ENCODE data around the gene IRF6. TPM values are rescaled to one million over a fixed set of nuclear protein-coding genes. Genes with fewer than 3 reads are reported as not detected.

The IRF6 gene
- total RNA-seq, 1 donor from 2014 or later, result 0.42 TPM

DNA sequence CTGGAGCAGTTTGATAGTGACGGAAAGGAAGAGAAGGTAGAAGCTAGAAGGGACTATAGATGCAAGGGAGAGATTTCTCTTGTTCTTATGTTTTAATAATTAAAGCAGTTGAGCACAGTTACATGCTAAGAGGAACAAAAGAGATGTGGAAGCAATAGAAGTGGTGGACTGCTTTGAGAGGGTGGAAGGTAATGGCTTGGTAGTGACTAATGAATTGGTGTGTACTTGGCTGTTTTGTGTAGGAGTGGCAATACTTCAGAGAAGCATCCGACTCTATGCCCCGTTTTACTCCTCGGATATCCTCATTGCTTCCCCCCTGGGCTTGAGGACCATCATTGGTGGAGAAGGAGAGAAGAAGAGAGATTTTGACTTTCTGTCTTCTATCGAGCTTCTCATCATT lies 34.7 kb upstream of the IRF6 start:
- Mint-ChIP-seq H3K4me1 (no peaks in the 10 kb centered on the region), H3K4me3 (no peak overlapping the region), H3K9me3 (no peaks in the 10 kb centered on the region), H3K36me3 (ENCODE audit: low read depth) (peaks cover 96% of the 10 kb centered on the region), H3K27ac (no peak overlapping the region), H3K27me3 (no peaks in the 10 kb centered on the region)
- intact Hi-C loops (cut with micrococcal nuclease), result no loop called here
- ChIA-PET CTCF (no interaction called here), POLR2A (no interaction called here)
- TF ChIP-seq, protein P1, sequence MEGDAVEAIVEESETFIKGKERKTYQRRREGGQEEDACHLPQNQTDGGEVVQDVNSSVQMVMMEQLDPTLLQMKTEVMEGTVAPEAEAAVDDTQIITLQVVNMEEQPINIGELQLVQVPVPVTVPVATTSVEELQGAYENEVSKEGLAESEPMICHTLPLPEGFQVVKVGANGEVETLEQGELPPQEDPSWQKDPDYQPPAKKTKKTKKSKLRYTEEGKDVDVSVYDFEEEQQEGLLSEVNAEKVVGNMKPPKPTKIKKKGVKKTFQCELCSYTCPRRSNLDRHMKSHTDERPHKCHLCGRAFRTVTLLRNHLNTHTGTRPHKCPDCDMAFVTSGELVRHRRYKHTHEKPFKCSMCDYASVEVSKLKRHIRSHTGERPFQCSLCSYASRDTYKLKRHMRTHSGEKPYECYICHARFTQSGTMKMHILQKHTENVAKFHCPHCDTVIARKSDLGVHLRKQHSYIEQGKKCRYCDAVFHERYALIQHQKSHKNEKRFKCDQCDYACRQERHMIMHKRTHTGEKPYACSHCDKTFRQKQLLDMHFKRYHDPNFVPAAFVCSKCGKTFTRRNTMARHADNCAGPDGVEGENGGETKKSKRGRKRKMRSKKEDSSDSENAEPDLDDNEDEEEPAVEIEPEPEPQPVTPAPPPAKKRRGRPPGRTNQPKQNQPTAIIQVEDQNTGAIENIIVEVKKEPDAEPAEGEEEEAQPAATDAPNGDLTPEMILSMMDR (IDR thresholded peaks at IDR 0.05), result no peak
- ATAC-seq (ENCODE audit: low read depth), result no peak
- DNase-seq, result no peak

DNA sequence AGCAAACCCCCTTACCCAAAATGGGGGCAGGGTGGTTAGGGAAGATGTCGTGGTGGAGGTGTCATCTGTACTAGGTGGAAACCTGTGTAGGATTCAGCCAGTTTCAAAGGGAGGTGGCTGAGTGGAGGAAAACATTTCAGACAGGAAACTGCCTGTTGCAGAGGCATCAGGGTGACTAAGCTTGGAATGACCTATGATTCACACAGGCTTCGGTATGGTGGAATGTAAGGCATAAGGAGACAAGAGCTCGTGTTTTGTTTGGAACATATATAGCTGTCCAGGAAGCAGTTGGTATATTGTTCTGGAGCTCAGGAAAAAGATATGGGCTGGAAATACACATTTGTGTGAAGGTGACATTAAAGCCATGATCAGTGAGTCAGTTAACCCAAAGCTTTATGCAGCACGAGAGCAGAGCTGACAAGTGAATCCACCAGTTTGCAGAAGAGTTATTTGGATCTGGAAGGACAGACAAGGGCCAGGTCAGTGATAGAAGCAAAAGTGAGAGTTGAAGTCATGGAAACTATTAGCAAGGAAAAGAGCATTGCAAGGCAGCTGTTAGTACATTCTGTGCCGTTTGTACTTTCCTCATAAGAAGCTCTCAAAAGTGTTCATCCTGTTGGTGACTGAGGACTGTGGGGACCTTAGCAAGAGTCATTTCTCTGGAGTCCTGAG lies 34.1 kb upstream of the IRF6 start:
- no peak overlapping the region for H3K4me3 Mint-ChIP-seq

DNA sequence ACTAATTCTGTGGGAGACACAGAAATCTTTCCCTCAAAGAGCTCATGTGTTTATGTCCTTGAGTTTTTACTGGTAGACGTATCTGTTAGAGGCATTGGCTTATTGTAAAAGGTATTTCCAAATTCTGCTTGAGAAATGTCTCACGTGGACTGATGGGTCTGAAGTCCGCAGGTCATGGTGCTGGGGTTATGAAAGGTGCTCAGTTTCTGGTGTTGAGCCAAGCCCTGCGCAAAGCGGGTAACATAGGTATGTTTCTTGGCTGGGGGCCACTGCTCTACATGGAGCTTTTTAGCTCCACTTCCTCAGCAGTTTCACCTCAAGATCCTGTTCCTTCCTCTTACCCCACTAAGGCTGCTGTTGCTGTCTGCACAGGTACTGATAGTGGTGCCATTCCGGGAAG lies 32.6 kb upstream of the IRF6 start:
- ChIA-PET POLR2A (no interaction called here), CTCF (interaction anchor here (2.4 kb wide), 1 partner anchor 11 kb away, joined by 8 read pairs; the partner anchor contains the start of gene UTP25)
- H3K9me3 Mint-ChIP-seq, result no peaks in the 10 kb centered on the region
- H3K27me3 Mint-ChIP-seq, result no peaks in the 10 kb centered on the region
- H3K4me3 Mint-ChIP-seq, result no peak overlapping the region
- H3K4me1 Mint-ChIP-seq, result peaks cover 2% of the 10 kb centered on the region
- DNase-seq, result no peak
- no peak for ATAC-seq (ENCODE audit: low read depth)
- H3K36me3 Mint-ChIP-seq (ENCODE audit: low read depth), result peaks cover 98% of the 10 kb centered on the region
- intact Hi-C loops (cut with micrococcal nuclease), result no loop called here
- TF ChIP-seq, protein P1 (IDR thresholded peaks at IDR 0.05), result no peak
- H3K27ac Mint-ChIP-seq, result no peak overlapping the region

More for the DNA sequence above, 34.1 kb upstream of the IRF6 start:
- Mint-ChIP-seq H3K27me3 (no peaks in the 10 kb centered on the region), H3K27ac (no peak overlapping the region), H3K4me1 (no peaks in the 10 kb centered on the region), H3K36me3 (ENCODE audit: low read depth) (peaks cover 96% of the 10 kb centered on the region), H3K9me3 (no peaks in the 10 kb centered on the region)
- intact Hi-C loops (cut with micrococcal nuclease), result no loop called here
- no peak for DNase-seq
- ATAC-seq (ENCODE audit: low read depth), result no peak
- ChIA-PET POLR2A (no interaction called here), CTCF (no interaction called here)
- TF ChIP-seq, protein P1 (IDR thresholded peaks at IDR 0.05), result no peak

DNA sequence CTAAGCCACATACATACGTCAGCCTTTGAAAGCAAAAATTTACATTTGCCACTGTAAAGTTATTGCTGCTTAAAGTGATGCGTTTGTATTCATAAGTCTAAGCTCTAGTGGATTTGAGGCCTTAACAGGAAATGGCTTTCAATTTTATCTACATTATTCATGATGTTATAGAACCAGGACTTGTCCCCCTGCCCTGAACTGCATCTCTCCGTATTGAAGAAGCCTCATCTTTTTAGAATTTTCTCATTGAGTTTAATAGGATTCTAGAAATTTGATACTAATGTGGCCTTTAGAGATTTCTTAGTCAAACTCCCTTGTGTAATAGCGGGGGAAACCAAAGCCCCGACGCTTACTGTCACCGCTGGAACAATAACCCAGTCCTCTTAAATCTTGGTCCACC lies 31.7 kb upstream of the IRF6 start:
- ATAC-seq (ENCODE audit: low read depth), result no peak
- Mint-ChIP-seq H3K36me3 (ENCODE audit: low read depth) (peaks cover 98% of the 10 kb centered on the region), H3K27me3 (no peaks in the 10 kb centered on the region), H3K4me1 (peaks cover 2% of the 10 kb centered on the region), H3K4me3 (no peak overlapping the region), H3K9me3 (no peaks in the 10 kb centered on the region), H3K27ac (no peak overlapping the region)
- no peak for DNase-seq
- intact Hi-C loops (cut with micrococcal nuclease), result no loop called here
- ChIA-PET POLR2A (no interaction called here), CTCF (interaction anchor here (2.4 kb wide), 1 partner anchor 10 kb away, joined by 8 read pairs; the partner anchor contains the start of gene UTP25)
- TF ChIP-seq, protein P1 (IDR thresholded peaks at IDR 0.05), result no peak

DNA sequence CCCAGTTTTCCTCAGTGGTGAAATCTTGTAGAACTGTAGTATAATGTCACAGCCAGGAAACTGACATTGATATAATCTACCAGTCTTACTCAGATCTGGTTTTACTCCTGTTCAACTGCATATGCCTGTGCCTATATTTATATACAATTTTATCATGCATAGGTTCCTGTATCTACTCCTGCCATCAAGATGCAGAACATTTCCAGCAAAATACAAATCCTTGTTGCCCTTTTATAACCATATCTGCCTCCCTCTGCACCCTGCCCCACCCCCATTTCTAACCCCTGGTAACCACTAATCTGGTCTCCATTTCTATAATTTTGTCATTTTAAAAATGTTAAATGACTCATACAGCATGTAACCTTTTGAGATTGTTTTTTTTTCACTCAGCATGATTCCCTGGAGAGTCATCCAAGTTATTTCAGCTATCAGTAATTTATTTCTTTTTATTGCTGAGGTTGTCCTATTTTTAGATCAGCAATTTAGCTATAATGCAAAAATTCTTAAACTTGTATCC lies 29.9 kb upstream of the IRF6 start:
- peaks cover 2% of the 10 kb centered on the region for H3K4me1 Mint-ChIP-seq
- CTCF ChIA-PET, result interaction anchor here (0.8 to 1.3 kb wide), 2 partner anchors 12 to 25 kb away, joined by 3 to 5 read pairs; no protein-coding TSS in a partner anchor
- TF ChIP-seq, protein P1 (IDR thresholded peaks at IDR 0.05), result no peak
- DNase-seq (no peak), ATAC-seq (ENCODE audit: low read depth) (no peak)
- H3K27me3 Mint-ChIP-seq, result no peaks in the 10 kb centered on the region
- no peak overlapping the region for H3K4me3 Mint-ChIP-seq
- H3K36me3 Mint-ChIP-seq (ENCODE audit: low read depth), result peaks cover 95% of the 10 kb centered on the region
- POLR2A ChIA-PET, result no interaction called here
- intact Hi-C loops (cut with micrococcal nuclease), result no loop called here
- H3K9me3 Mint-ChIP-seq, result no peaks in the 10 kb centered on the region
- no peak overlapping the region for H3K27ac Mint-ChIP-seq
